GM21619 (cell line): ENCODE results near the gene CCDC149.

Source experiments
- ATAC-seq: cut with Tn5 transposase; IDR thresholded peaks from one replicate; pipeline ENCODE4 v1.9.1; 2021; ENCODE audit not compliant: unreplicated experiment

The CCDC149 gene

DNA sequence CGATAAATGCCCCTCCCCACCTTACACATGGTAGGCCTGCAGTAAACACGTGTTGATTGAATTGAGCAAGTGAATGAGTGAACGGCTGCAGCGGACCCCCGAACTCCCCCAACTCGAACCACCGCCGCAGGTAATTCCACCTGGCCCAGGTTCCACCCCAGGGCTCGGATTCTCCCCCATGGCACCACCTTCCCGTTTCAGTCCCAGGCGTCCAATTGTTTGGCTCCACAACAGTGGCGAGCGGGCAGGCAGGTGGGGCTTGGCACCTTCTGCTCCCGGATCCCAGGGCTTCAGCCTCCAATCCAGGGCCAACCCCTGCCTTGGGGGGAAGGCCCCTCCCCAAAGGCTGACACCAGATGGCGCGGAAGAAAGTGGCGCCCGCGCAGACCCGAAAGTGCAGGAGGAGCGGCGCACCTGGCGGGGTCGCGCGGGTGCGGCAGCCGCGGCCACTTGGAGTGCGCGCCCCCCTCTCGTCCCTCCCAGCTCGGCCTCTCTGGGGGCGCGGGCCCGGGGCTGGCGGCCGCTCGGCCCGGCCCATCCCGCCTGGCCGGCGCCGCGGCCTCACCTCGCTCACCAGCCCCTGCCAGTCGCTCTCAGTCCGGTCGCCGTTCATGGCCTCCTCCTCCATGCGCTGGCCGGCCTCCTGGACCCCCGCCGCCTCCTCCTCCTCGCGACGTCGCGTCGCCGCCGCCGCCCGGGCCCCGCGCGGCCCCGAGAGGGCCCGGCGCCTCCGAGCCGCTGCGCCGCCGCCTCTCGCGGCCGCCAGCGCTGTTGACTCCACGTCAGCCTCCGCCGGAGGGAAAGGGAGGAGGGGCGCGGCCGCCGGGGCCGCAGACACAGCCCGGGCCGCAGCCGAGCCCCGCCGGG is at the start of gene CCDC149:
TSS of gene CCDC149 (minus strand) at position 791 of the 867 bp plus-strand sequence. CDS start at position 613, 178 bp downstream.
- no peak for ATAC-seq

DNA sequence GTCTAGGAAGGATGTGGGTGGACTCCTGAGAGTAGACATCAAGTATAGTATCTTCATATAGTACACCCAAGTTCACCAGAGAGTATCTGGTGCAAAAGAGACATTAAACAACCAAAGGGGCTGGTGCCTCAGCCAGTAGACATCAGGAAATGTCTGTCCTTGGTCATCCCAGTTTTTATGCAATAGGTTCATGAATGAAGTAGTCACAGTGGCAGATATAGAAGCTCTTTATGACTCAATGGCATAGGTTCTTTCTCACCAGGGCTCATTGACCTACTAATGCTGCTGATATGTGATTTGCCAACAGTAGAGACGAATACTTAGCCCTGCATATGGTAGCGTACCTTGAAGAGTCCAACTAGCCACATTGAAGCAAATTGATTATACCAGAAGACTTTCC is 45.0 kb upstream of the CCDC149 start:
- ATAC-seq: no peak

DNA sequence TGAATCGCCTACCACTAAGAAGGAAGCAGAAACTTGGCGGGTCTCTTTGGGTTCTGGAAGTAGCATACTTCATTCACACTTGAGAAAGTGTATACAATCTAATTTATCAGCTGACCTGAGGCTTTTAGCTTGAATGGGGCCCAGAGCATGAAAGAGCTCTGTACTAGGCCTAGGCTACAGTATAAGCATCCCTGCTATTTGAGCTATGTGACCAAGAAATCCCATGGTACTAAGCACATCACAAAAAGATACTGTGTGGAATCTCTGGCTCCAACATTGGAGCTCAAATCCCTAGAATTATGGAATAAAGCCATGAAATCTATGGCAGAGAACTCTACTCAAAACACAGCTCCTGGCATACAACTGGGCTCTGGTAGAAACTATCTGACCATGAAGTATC is 43.9 kb upstream of the CCDC149 start:
- no peak for ATAC-seq

DNA sequence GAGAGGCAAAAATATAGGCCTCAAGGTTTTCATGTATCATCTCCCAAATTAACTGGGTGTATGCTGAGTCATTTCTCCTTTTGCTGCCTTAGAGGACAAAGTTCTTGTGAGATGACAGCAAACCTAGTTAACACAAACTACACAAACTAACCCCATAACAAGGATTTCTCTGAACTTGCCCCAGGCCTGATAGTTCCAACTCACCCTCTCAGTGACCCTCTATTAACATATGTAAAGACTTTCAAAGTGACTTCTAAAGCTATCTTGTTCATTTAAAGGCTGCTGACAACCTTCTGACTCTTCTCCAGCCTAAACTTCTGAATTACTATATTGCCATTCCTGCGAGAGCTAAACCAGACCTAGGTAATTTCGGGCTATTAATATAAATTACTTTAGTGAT is 43.2 kb upstream of the CCDC149 start:
- no peak for ATAC-seq

DNA sequence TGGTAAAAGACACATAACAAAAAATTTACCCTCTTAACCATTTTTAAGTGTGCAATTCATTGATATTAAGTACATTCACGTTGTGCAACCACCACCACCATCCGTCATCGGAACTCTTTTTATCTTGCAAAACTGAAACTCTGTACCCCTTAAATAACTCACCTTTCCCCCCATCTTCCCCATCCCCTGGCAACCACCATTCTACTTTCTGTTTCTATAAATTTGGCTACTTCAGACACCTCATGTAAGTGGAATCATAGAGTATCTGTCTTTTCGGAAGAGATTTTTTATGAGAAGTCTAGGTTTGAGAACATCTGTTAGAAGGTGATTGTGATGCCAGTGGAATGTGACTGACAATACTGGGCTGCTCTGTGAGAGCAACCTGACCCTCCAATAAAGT is 39.8 kb upstream of the CCDC149 start:
- no peak for ATAC-seq

DNA sequence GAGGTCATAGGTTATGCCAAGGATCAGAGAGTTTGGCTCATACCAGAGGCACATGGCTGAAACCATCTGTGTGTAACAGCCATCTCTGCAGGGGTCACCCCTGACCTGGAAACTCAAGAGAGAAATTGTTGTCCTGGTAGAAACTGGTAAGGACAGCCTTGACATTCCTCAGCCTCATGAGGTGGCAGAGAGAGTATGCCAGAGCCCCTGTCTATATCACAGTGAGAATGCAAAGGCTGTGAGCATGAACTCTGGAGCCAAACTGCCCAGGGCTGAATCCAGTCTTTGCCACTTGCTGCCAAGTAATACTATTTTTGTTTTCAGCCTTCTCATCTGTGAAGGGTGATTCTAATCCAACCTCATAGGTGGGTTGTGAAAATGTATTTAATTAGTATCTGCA is 37.1 kb upstream of the CCDC149 start:
- ATAC-seq: no peak

DNA sequence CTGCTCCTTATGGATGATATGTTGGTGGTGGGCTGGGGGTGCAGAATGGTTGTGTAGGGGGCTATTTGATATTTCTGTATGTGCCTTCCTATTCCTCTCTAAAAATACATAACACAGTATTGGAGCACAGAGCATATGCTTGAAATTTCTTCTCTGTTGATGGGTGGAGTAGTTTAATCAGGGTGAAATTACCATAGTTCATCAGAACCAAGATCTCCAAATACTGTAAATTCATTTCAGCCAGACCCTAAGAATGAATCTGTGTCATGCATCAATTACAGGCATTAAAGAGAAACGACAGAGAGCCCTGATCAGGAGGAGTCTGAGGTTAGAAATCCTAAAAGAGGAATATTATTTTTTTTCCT is 25.1 kb upstream of the CCDC149 start:
- ATAC-seq: no peak

DNA sequence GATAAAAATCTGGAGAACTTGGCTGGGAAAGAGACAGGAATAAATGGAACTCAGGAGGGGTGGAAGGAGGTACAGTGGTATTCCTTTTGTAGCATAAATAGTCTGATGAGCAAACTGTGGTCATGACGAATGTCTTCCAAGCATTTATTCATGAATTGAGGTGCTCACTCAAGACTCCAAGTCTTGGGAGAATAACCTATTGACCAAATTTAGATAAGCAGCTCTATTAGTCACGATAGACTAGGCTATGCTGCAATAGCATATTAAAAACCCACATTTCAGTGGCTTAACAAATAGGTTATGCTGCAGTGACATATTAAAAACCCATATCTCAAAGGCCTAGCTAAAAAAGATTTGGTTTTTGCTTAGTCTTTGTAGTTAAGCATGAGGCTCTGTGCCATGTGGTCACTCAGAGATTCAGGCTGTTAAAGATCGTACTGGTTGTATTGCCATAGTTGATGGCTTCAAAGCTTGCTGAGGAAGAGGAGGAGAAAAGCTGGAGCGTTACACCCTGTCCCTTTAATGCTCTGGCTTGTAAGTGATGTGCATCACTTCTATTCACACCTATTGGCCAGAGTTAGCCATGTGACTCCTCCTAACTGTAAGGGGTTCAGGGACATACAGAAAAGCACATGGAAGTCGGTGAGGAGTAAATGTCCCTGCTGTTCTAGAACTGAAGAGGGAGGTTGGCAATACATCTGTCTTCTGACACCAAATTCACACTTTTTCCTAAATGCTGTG is 24.5 kb upstream of the CCDC149 start:
- ATAC-seq: no peak

DNA sequence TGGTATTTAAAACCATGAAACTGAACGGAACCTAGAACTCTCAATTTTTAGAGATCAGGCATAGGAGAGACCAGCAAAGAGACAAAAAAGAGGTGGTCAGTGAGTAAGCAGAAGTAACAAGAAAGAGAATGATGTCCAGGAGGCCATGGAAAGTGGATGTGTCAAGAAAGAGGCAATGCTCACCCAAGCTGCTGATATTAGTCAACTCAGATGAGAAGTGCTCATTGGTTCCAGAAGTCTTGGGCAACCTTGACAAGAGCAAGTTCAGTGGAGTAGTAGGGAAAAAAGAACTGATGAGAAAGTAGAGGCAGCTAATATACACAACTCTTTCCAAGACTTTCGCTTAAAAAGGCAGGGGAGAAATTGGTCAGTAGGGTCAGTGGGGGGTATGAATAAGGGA is 23.0 kb upstream of the CCDC149 start:
- no peak for ATAC-seq

DNA sequence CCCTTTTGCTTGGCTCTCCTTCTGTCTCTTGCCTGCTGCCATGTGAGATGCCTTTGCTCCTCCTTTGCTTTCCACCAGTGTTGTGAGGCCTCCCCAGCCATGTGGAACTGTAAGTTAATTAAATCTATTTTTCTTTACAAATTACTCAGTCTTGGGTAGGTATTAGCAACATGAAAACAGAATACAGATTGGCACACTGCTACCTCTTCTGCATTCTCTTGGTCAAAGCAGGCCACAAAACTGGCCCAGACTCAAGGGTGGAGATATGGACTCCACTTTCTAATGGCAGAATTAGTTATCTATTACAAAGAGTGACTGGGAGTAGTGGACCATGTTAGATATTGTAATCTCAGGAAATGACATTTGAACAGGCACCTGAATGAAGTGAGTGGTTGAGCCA is 21.5 kb upstream of the CCDC149 start:
- no peak for ATAC-seq

DNA sequence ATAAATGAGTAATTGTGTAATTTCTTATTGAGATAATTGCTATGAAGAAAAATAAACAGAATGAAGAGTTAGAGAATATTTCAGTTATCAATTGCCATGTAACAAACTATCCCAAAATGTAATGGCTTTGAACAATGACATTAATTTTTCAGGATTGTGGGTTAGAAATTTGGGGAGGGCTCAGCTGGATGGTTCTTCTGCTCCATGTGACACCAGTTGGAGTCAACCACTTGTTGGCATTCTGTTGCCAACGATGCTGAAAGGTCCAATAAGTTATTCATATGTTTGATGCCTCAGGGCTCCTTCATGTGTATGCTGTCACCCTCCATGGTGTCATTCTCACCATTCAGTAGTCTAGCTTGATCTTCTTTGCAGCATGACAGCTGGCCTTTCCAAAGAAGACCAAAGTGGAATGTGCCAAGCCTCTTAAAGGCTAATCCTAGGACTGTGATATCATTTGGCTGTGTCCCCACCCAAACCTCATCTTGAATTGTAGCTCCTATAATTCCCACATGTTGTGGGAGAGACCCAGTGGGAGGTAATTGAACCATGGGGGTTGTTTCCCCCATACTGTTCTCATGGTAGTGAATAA is 20.9 kb upstream of the CCDC149 start:
- no peak for ATAC-seq

DNA sequence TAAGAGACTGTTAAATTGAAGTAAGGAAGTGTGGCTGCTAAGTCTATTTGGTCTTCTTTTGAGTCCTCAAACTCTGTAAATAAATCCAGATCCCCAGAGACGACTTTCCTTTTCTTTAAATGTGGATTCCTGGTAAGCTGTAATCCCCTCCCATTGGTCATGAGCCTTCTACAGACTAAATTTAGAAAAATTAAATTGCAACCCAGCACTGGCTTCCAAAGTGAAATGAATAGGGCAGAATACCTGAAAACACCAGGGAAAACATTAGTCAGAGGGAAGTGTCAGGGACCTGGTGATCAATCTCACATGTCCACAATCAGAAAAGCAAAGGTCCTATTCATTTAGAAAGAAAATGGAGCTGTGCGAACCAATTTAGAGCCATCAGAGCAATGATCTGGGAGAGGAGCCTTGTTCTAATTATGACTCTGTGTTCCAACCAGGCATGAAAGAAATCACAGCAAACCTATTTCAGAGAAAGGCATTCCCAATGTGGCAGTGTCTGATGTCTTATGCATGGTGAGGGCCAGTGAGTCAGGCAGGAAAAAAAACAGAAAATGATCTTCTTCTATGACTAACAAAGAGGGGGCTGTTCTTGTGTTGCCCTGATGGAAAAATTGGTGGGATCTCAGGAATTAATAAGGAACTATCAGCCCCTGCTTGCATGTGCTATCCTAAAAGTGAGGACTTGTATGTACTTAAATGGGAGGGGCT is 19.8 kb upstream of the CCDC149 start:
- ATAC-seq: no peak

DNA sequence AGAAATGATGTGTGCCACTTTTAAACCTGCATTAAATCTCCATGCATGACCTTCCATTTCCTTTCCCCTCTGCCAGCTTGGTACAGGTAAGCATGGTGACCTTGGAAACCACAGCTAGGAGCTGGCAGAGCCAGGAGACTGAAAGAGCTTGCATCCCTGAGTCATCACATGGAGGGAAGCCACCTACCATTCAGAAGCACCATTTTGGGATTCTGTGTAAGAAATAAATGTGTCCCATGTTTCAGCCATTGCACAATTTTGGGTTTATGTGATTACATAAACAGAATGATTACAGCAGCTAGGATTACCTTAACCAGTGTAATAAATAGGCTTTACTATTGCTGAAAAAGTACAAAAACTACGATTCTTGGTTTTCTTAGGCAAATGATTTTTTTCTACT is 17.3 kb upstream of the CCDC149 start:
- ATAC-seq: no peak

DNA sequence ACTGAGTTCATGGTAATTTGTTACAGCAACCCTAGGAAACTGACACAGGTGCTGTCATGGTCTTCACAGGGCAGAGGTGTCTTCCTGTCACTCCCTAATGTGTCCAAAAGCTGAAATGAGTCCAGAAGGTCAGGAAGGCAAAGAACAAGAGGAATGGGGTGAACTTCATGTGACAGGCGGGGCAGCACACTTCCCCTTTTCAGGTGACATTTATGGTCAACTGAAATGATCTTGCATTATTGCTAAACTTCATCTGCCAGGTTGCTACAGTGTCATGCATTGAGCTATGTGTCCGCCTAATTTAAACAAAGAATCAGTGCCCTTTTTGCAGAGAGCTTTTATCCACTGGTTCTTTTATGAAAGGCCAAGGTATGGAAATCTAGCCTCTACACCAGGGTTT is 15.9 kb upstream of the CCDC149 start:
- no peak for ATAC-seq

DNA sequence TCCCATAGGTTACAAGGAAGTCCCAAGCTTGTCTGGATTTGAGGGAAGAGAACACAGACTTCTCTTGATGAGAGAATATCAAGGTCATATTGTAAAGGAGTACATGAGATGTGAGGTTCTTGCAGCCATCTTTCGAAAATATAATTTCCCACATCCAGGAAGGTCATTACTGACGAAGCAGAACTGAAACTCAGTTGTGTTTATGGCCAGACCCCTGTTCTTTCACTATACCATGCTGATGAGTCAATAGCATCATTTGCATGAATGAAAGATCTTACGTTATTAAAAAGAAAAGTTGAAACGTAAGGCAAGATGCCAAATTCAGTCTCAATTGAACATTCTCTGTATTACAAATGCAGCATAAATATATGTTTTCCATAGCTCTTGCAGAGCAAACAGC is 14.2 kb upstream of the CCDC149 start:
- ATAC-seq: no peak

DNA sequence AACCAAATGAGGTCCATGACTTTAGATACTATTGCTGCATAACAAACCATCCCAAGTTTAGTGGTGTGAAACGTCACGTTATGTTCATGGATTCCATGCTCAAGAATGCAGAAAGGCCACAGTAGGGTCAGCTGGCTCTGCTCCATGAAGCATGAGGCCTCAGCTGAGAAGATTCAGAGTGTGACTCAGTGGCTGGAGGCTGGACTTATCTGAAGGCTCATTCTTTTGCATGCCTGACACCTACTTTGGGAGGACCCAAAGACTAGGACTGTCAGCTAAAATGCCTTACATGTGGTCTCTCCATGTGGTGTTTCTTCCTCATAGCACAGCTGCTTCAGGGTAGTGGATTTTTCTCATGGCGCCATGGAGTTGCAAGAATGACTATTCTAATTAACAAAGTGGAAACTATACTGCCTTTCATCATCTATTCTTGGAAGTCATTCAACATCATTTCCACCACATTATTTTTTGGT is 11.5 kb upstream of the CCDC149 start:
- no peak for ATAC-seq

DNA sequence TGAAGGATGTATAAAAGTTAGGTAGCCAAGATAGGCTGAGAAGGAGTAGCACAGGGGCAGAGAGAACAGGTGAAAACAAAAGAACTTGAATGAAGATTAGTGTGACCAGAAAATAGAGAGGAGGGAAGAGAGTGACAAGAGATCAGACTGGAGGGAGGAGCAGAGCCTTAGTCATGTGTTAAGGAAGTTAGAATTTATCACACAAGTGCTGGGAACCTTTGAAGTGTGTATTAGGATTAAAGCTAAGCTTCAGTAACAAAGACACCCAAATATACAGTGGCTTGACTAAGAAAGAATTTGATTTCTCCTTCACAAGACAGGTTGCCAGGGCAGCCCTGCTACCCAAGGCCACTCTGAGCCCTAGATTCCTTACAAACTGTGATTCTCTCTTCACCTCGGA is 10.7 kb upstream of the CCDC149 start:
- no peak for ATAC-seq

DNA sequence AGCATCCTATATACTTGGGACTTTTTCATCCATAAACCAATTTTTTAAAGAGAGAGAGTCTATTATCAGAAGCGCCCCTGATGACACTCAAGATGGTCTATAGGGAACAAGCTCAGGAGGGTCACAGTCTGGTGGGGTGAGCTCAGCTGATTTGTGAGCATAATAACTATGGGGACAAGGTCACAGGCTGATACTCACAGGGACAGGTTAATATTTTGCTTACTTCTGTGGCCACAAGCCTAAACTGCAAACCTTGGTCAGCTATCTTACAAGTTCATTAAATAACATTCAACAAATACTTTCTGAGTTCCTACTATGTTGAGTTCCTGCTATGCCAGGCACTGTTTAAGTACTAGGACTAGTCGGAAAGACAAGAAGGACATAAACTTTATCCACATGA is 10.2 kb upstream of the CCDC149 start:
- ATAC-seq: no peak

DNA sequence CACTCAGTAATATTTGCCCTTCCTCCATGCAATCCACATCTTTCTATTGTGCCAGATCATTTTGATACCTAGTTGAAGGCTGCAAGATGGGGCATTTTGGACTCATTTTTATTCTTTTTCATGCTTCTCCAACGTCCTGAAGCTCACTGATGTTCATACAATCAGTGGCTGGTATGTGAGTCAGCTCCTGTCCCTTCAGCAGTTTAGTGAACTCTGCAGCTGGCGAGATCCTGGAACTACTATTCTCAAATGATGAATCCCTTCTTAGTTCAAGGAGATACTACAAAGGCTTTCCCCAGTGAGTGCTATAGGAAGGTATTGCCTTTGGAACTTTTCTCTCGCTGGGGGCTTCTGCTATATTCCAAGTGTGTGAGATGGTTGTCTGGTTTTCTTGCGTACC is 9.6 kb upstream of the CCDC149 start:
- no peak for ATAC-seq

DNA sequence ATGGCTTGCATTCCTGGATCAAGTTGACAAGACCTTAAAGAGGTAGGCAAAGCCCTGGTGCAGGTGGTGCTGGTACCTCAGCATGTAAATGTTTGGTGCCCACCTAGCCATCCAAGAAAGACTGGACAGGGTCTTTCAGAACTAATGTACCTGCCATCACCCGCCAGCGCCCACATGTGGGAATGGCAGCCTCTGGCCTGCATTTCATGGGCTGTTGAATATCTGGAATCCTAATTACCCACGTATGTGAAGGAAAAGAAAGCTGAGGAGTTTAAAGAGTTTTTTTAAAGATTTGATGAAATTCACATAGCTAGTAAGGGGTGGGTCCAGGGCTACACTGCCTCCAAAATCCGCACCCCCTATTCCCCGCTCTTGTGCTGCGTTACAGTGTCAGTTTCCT is 8.6 kb upstream of the CCDC149 start:
- no peak for ATAC-seq

DNA sequence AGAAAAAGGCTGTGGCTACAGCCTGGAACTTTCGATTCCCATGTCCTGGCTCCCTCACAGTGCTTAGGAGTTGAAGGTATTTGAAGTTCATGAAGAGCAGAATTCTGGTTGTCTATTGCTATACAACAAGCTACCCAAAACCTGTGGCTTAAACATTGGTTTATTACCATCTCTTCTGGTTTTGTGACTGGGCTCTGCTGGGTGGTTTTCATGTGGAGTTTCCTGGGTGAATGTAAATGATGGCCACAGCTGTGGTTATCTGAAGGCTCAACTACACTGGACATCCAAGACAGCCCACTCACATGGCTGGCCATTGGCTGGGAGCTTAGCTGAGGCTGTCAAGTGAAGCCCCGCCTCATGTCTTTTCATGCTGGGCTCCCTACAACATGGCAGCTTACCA is 7.2 kb upstream of the CCDC149 start:
- no peak for ATAC-seq
